ENCODE results near the gene GATB.

GRCh38 chr4:151719956-151720334, 40.9 kb downstream of the GATB start:
- TF ChIP-seq EZH2 (IDR thresholded peaks at IDR 0.05; ENCODE audit: insufficient read depth, poor library complexity, severe bottlenecking) (no peak), EZH2phosphoT487 (IDR thresholded peaks at IDR 0.05; ENCODE audit: insufficient read depth, low read depth) (no peak)

Data from GM23248 (cell line).